OCI-LY7 (cell line): ENCODE data around the gene CUZD1.

Experiments used
- EZH2phosphoT487 ChIP-seq: fragments of 200-600 bp; sonication (generic); IDR thresholded peaks from 2 replicates; pipeline ENCODE4 v1.6.1; 2018; ENCODE audit warnings: low read depth, borderline replicate concordance, mild to moderate bottlenecking, mixed run types, antibody characterized with exemption, low read length, moderate library complexity, mixed read lengths
- TF ChIP-seq, protein P1 (sequence below): fragments of 200-600 bp; sonication (generic); conservative IDR thresholded peaks from 2 replicates; pipeline ENCODE4 v1.5.1; 2014; ENCODE audit warnings: mild to moderate bottlenecking, antibody characterized with exemption, low read length, moderate library complexity, mixed read lengths

DNA sequence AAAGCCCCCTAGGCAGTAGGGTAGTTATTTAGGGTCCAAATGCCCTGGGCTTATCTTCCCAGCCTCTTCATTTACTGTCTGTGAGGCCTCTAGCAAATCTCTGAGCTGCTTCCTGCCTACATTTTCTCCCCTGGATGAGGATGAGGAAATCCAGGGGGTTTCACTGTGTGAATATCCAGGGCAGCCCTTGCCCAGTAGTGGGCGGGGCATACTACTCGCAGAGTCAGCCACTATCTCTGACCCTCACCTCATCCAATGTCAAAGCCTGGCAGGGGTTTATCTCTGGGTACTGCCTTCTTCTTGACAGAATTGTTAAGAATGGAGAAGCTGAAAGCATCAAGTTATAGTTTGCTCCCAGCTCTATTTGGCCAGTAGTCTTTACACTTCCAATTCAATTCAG, 48.9 kb downstream of the CUZD1 start:
- TF ChIP-seq, protein P1, sequence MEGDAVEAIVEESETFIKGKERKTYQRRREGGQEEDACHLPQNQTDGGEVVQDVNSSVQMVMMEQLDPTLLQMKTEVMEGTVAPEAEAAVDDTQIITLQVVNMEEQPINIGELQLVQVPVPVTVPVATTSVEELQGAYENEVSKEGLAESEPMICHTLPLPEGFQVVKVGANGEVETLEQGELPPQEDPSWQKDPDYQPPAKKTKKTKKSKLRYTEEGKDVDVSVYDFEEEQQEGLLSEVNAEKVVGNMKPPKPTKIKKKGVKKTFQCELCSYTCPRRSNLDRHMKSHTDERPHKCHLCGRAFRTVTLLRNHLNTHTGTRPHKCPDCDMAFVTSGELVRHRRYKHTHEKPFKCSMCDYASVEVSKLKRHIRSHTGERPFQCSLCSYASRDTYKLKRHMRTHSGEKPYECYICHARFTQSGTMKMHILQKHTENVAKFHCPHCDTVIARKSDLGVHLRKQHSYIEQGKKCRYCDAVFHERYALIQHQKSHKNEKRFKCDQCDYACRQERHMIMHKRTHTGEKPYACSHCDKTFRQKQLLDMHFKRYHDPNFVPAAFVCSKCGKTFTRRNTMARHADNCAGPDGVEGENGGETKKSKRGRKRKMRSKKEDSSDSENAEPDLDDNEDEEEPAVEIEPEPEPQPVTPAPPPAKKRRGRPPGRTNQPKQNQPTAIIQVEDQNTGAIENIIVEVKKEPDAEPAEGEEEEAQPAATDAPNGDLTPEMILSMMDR: no peak
- TF ChIP-seq EZH2phosphoT487: no peak
